Caco-2 (cell line): Measurements from ENCODE around the gene ERCC6L. TPM values are rescaled to one million over a fixed set of nuclear protein-coding genes. Genes with fewer than 3 reads are reported as not detected.

Source experiments
- BruUV-seq: library from RNA; stranded (reverse); fragments of 400-500 nt; replicated peaks from 2 replicates; lab custom pipeline; 2021; lab: Mats Ljungman, UMichigan
- CTCF ChIA-PET: fragments of 300-600 bp; sonication (Branson Sonifier 250); formaldehyde crosslinking; loops from one replicate; lab custom pipeline; 2022; ENCODE audit warnings: antibody characterized with exemption; lab: Charles Lee
- POLR2A ChIA-PET: fragments of 300-600 bp; sonication (Branson Sonifier 250); formaldehyde crosslinking; loops from one replicate; lab custom pipeline; 2022; ENCODE audit warnings: antibody characterized with exemption; lab: Charles Lee
- DNase-seq, 2 experiments: peaks; one replicate each; pipeline versions ENCODE4 v3.0.0 to v3.0.0-alpha.2; 2020 to 2022
- H3K27me3 ChIP-seq: replicated peaks from 2 replicates; pipeline ENCODE4 v1.6.0; 2011; ENCODE audit warnings: low read length; ENCODE audit not compliant: control insufficient read depth, insufficient read depth
- H3K36me3 ChIP-seq: 2 replicates; pipeline ENCODE4 v1.5.1; 2011; ENCODE audit warnings: low read length; ENCODE audit not compliant: control insufficient read depth, insufficient read depth
- H3K4me1 ChIP-seq: fragments of 250-450 bp; sonication (Bioruptor Pico); 2 replicates; pipeline ENCODE4 v1.5.1; 2020; ENCODE audit warnings: mild to moderate bottlenecking
- H3K4me3 ChIP-seq: 2 replicates; pipeline ENCODE4 v1.5.1; 2011; ENCODE audit warnings: low read depth, mild to moderate bottlenecking, control low read depth, low read length
- H3K9me3 ChIP-seq: fragments of 250-450 bp; sonication (Bioruptor Pico); 2 replicates; pipeline ENCODE4 v1.5.1; 2020; ENCODE audit warnings: mild to moderate bottlenecking, moderate library complexity
- H3K27ac Mint-ChIP-seq: one replicate; pipeline ENCODE4 v1.8.0; 2022; ENCODE audit warnings: mixed read lengths; ENCODE audit not compliant: unreplicated experiment
- H3K27me3 Mint-ChIP-seq: one replicate; pipeline ENCODE4 v1.8.0; 2022; ENCODE audit warnings: mixed read lengths; ENCODE audit not compliant: insufficient read depth, unreplicated experiment
- H3K36me3 Mint-ChIP-seq: one replicate; pipeline ENCODE4 v1.8.0; 2022; ENCODE audit warnings: mild to moderate bottlenecking, mixed read lengths; ENCODE audit not compliant: insufficient read depth, unreplicated experiment
- H3K4me1 Mint-ChIP-seq: one replicate; pipeline ENCODE4 v1.8.0; 2022; ENCODE audit warnings: low read depth, mixed read lengths; ENCODE audit not compliant: unreplicated experiment
- H3K4me3 Mint-ChIP-seq: one replicate; pipeline ENCODE4 v1.8.0; 2022; ENCODE audit warnings: mild to moderate bottlenecking, moderate library complexity, mixed read lengths; ENCODE audit not compliant: unreplicated experiment
- H3K9me3 Mint-ChIP-seq: one replicate; pipeline ENCODE4 v1.8.0; 2022; ENCODE audit warnings: mixed read lengths; ENCODE audit not compliant: unreplicated experiment
- intact Hi-C: fragments of 100-400 bp; cut with micrococcal nuclease; formaldehyde crosslinking; loops from one replicate; pipeline ENCODE4 v1.10.0; 2022; ENCODE audit not compliant: unreplicated experiment
- total RNA-seq: library from RNA; stranded (reverse); gene quantifications from 2 replicates; pipeline ENCODE4 v1.2.3, GENCODE V29; 2022
- TF ChIP-seq, protein P1 (sequence below), 2 experiments: fragments of 200-600 bp in 1 of 2; IDR thresholded peaks; 1 replicate in 1 of 2; 2 replicates in 1 of 2; pipeline versions ENCODE4 v1.5.1 to v1.8.0; 2011 to 2022; ENCODE audit warnings: antibody characterized with exemption in 1 of 2, control low read depth in 1 of 2, inconsistent platforms in 1 of 2, low read depth in 1 of 2, low read length in 1 of 2, mild to moderate bottlenecking in 1 of 2, moderate library complexity in 1 of 2; ENCODE audit not compliant: insufficient read depth in 1 of 2, severe bottlenecking in 1 of 2, unreplicated experiment in 1 of 2

Gene ERCC6L
- total RNA-seq, 1 experiment from 2014 or later, result 9.7 TPM

DNA sequence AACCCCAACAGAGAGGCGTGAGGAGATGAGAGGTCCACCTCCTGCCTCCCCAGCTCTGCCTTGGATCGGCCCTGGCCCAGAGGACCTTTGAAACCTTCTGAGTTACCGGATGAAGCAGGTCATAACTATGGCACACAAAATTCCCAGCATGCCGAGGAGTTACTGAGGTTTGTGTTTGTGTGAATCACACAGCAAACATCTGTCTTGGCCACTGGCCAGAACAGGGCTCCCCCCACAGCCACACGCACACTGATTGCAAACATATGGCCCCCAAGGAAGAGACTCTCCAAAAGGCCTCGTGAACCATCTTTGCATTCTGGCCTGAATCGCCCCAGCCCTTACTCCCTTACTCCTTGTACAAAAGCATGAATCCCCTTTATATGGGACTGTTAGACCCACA is 19.3 kb upstream of the ERCC6L start:
- peaks cover 7% of the 10 kb centered on the region for H3K4me1 Mint-ChIP-seq
- Histone ChIP-seq H3K36me3 (no peaks in the 10 kb centered on the region), H3K4me1 (no peaks in the 10 kb centered on the region), H3K4me3 (no peak overlapping the region), H3K27me3 (no peaks in the 10 kb centered on the region), H3K9me3 (no peaks in the 10 kb centered on the region)
- H3K9me3 Mint-ChIP-seq, result no peaks in the 10 kb centered on the region
- H3K36me3 Mint-ChIP-seq, result peaks cover 4% of the 10 kb centered on the region
- TF ChIP-seq, protein P1, sequence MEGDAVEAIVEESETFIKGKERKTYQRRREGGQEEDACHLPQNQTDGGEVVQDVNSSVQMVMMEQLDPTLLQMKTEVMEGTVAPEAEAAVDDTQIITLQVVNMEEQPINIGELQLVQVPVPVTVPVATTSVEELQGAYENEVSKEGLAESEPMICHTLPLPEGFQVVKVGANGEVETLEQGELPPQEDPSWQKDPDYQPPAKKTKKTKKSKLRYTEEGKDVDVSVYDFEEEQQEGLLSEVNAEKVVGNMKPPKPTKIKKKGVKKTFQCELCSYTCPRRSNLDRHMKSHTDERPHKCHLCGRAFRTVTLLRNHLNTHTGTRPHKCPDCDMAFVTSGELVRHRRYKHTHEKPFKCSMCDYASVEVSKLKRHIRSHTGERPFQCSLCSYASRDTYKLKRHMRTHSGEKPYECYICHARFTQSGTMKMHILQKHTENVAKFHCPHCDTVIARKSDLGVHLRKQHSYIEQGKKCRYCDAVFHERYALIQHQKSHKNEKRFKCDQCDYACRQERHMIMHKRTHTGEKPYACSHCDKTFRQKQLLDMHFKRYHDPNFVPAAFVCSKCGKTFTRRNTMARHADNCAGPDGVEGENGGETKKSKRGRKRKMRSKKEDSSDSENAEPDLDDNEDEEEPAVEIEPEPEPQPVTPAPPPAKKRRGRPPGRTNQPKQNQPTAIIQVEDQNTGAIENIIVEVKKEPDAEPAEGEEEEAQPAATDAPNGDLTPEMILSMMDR (IDR thresholded peaks at IDR 0.05; ENCODE audit: insufficient read depth in 1 of 2, low read depth in 1 of 2, low read length in 1 of 2, severe bottlenecking in 1 of 2, unreplicated experiment in 1 of 2), result no peak
- no peak overlapping the region for H3K27ac Mint-ChIP-seq
- ChIA-PET CTCF (no interaction called here), POLR2A (no interaction called here)
- no TSS peak for BruUV-seq
- intact Hi-C loops, result no loop called here
- no peak overlapping the region for H3K4me3 Mint-ChIP-seq
- H3K27me3 Mint-ChIP-seq, result no peaks in the 10 kb centered on the region
- no peak for DNase-seq

DNA sequence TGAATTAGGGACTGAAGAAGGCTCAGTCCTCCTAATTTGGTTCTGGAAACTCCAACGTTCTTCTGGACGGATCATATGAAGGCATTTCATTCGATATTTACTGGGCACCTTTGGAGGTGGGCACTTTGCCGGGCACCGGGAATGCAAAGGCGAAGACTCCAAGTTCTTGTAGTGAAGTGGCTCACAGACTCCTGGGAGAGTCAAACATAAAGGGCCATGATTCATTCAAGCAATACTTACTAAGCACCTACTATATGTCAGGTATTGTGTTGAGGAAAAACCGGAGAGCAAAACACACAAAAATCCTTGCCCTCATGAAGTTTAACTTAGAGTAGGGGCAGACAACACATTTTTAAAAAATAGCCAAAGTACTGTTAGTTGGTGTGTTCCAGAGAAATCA is 17.0 kb upstream of the ERCC6L start:
- H3K27ac Mint-ChIP-seq, result no peak overlapping the region

GRCh38 chrX:72255445-72255844 is 16.6 kb upstream of the ERCC6L start:
- CTCF ChIA-PET, result no interaction called here
- Mint-ChIP-seq H3K4me3 (no peak overlapping the region), H3K27me3 (no peaks in the 10 kb centered on the region), H3K27ac (no peak overlapping the region), H3K9me3 (no peaks in the 10 kb centered on the region), H3K36me3 (peaks cover 4% of the 10 kb centered on the region), H3K4me1 (no peaks in the 10 kb centered on the region)
- TF ChIP-seq, protein P1 (IDR thresholded peaks at IDR 0.05; ENCODE audit: insufficient read depth in 1 of 2, low read depth in 1 of 2, low read length in 1 of 2, severe bottlenecking in 1 of 2, unreplicated experiment in 1 of 2), result no peak
- DNase-seq, result no peak
- Histone ChIP-seq H3K27me3 (no peaks in the 10 kb centered on the region), H3K4me3 (no peak overlapping the region), H3K36me3 (no peaks in the 10 kb centered on the region), H3K4me1 (no peaks in the 10 kb centered on the region), H3K9me3 (no peaks in the 10 kb centered on the region)
- BruUV-seq, result no TSS peak
- intact Hi-C loops, result no loop called here
- POLR2A ChIA-PET, result no interaction called here

More for the DNA sequence above, 17.0 kb upstream of the ERCC6L start:
- no peak for DNase-seq
- H3K4me1 Mint-ChIP-seq, result no peaks in the 10 kb centered on the region
- POLR2A ChIA-PET, result no interaction called here
- no peak overlapping the region for H3K4me3 Mint-ChIP-seq
- Histone ChIP-seq H3K4me3 (no peak overlapping the region), H3K9me3 (no peaks in the 10 kb centered on the region), H3K36me3 (no peaks in the 10 kb centered on the region), H3K4me1 (no peaks in the 10 kb centered on the region), H3K27me3 (no peaks in the 10 kb centered on the region)
- CTCF ChIA-PET, result no interaction called here
- intact Hi-C loops, result no loop called here
- H3K9me3 Mint-ChIP-seq, result no peaks in the 10 kb centered on the region
- TF ChIP-seq, protein P1 (IDR thresholded peaks at IDR 0.05; ENCODE audit: insufficient read depth in 1 of 2, low read depth in 1 of 2, low read length in 1 of 2, severe bottlenecking in 1 of 2, unreplicated experiment in 1 of 2), result no peak
- H3K27me3 Mint-ChIP-seq, result no peaks in the 10 kb centered on the region
- peaks cover 4% of the 10 kb centered on the region for H3K36me3 Mint-ChIP-seq
- no TSS peak for BruUV-seq
